Measurements from ENCODE around the gene ARHGEF38.
"Not testable (repeated sequence)": the region's sequence is repeated elsewhere in the genome, so short reads cannot be mapped to it uniquely, and the experiment has no call there.

The ARHGEF38 gene

GRCh38 chr4:105558277-105558676 is 5.9 kb downstream of the ARHGEF38 start:
- no peak for DNase-seq

GRCh38 chr4:105560421-105560848 is 8.0 kb downstream of the ARHGEF38 start:
- DNase-seq = no peak

GRCh38 chr4:105563352-105563751 is 10.9 kb downstream of the ARHGEF38 start:
- no peak for DNase-seq

GRCh38 chr4:105568584-105568983 is 16.2 kb downstream of the ARHGEF38 start:
- DNase-seq = no peak

- no peak for DNase-seq
These were observed 16.8 kb downstream of the ARHGEF38 start for GRCh38 chr4:105569057-105569865.

- DNase-seq = no peak
These were observed 17.4 kb downstream of the ARHGEF38 start for GRCh38 chr4:105569866-105570236.

- DNase-seq = no peak
These were observed 19.9 kb downstream of the ARHGEF38 start for GRCh38 chr4:105572296-105572695.

- DNase-seq = no peak
These were observed 34.4 kb downstream of the ARHGEF38 start for GRCh38 chr4:105586638-105587328.

- DNase-seq = no peak
These were observed 35.4 kb downstream of the ARHGEF38 start for GRCh38 chr4:105587841-105588240.

GRCh38 chr4:105588252-105588651 is 35.8 kb downstream of the ARHGEF38 start:
- no peak for DNase-seq

- DNase-seq = no peak
These were observed 39.2 kb downstream of the ARHGEF38 start for GRCh38 chr4:105591573-105591972.

- DNase-seq = no peak
These were observed 41.9 kb downstream of the ARHGEF38 start for GRCh38 chr4:105594099-105595010.

- DNase-seq = no peak
These were observed 44.3 kb downstream of the ARHGEF38 start for GRCh38 chr4:105596684-105597083.

- no peak for DNase-seq
These were observed 45.6 kb downstream of the ARHGEF38 start for GRCh38 chr4:105598052-105598451.

- no peak for DNase-seq
These were observed 46.4 kb downstream of the ARHGEF38 start for GRCh38 chr4:105598787-105599186.

GRCh38 chr4:105599482-105599881 is 47.1 kb downstream of the ARHGEF38 start:
- DNase-seq = no peak

GRCh38 chr4:105599932-105600655 is 47.7 kb downstream of the ARHGEF38 start:
- no peak for DNase-seq

- DNase-seq = no peak
These were observed 48.5 kb downstream of the ARHGEF38 start for GRCh38 chr4:105600951-105601350.

- DNase-seq = no peak
These were observed 49.0 kb downstream of the ARHGEF38 start for GRCh38 chr4:105601406-105601805.

- no peak for DNase-seq
These were observed 50.7 kb downstream of the ARHGEF38 start for GRCh38 chr4:105603158-105603557.

GRCh38 chr4:105605493-105605892 is 53.1 kb downstream of the ARHGEF38 start:
- no peak for DNase-seq

- no peak for DNase-seq
These were observed 55.5 kb downstream of the ARHGEF38 start for GRCh38 chr4:105607876-105608275.

- not testable (repeated sequence) for DNase-seq
These were observed 57.4 kb downstream of the ARHGEF38 start for GRCh38 chr4:105609819-105610218.
